ENCODE data around the gene PIM3. TPM values are rescaled to one million over a fixed set of nuclear protein-coding genes. Genes with fewer than 3 reads are reported as not detected.

Gene PIM3
- total RNA-seq, 1 experiment from 2014 or later: 58.2 TPM

GRCh38 chr22:49991167-49991566 is 30.6 kb downstream of the PIM3 start:
- CTCF ChIA-PET: interaction anchor here (1.0 kb wide), 1 partner anchor 39 kb away, joined by 6 read pairs; no protein-coding TSS in a partner anchor
- no peak for DNase-seq (ENCODE audit: low read depth, low spot score)
- in situ Hi-C loops (cut with HindIII; ENCODE audit: low pct_unique_long_range_greater_than_20kb, low sequenced_read_pairs) (no loop called here), intact Hi-C loops (cut with micrococcal nuclease; ENCODE audit: unreplicated experiment) (loop anchor here (5.0 kb wide), 1 partner anchor 36 kb away; no protein-coding TSS in a partner anchor)
- H3K27ac ChIP-seq (ENCODE audit: low read length): no peak overlapping the region
- TF ChIP-seq, protein P1, sequence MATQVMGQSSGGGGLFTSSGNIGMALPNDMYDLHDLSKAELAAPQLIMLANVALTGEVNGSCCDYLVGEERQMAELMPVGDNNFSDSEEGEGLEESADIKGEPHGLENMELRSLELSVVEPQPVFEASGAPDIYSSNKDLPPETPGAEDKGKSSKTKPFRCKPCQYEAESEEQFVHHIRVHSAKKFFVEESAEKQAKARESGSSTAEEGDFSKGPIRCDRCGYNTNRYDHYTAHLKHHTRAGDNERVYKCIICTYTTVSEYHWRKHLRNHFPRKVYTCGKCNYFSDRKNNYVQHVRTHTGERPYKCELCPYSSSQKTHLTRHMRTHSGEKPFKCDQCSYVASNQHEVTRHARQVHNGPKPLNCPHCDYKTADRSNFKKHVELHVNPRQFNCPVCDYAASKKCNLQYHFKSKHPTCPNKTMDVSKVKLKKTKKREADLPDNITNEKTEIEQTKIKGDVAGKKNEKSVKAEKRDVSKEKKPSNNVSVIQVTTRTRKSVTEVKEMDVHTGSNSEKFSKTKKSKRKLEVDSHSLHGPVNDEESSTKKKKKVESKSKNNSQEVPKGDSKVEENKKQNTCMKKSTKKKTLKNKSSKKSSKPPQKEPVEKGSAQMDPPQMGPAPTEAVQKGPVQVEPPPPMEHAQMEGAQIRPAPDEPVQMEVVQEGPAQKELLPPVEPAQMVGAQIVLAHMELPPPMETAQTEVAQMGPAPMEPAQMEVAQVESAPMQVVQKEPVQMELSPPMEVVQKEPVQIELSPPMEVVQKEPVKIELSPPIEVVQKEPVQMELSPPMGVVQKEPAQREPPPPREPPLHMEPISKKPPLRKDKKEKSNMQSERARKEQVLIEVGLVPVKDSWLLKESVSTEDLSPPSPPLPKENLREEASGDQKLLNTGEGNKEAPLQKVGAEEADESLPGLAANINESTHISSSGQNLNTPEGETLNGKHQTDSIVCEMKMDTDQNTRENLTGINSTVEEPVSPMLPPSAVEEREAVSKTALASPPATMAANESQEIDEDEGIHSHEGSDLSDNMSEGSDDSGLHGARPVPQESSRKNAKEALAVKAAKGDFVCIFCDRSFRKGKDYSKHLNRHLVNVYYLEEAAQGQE (IDR thresholded peaks at IDR 0.05; ENCODE audit: insufficient read depth in 1 of 2, low read depth in 2 of 2, low read length in 1 of 2): no peak
- no peak for TF ChIP-seq TCF7L2 (IDR thresholded peaks at IDR 0.05; ENCODE audit: low read depth, low read length)
- TF ChIP-seq, protein P2, sequence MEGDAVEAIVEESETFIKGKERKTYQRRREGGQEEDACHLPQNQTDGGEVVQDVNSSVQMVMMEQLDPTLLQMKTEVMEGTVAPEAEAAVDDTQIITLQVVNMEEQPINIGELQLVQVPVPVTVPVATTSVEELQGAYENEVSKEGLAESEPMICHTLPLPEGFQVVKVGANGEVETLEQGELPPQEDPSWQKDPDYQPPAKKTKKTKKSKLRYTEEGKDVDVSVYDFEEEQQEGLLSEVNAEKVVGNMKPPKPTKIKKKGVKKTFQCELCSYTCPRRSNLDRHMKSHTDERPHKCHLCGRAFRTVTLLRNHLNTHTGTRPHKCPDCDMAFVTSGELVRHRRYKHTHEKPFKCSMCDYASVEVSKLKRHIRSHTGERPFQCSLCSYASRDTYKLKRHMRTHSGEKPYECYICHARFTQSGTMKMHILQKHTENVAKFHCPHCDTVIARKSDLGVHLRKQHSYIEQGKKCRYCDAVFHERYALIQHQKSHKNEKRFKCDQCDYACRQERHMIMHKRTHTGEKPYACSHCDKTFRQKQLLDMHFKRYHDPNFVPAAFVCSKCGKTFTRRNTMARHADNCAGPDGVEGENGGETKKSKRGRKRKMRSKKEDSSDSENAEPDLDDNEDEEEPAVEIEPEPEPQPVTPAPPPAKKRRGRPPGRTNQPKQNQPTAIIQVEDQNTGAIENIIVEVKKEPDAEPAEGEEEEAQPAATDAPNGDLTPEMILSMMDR (IDR thresholded peaks at IDR 0.05): no peak
- no peak for ATAC-seq
- no peaks in the 10 kb centered on the region for H3K27me3 ChIP-seq (ENCODE audit: control insufficient read depth, insufficient read depth, low read length)
- H3K4me3 ChIP-seq (ENCODE audit: low read depth in 2 of 2, low read length in 2 of 2): no peak overlapping the region
- no peaks in the 10 kb centered on the region for H3K36me3 ChIP-seq (ENCODE audit: control insufficient read depth, insufficient read depth, low read length)
- H3K4me1 ChIP-seq (ENCODE audit: control insufficient read depth, insufficient read depth, low read length): peaks cover 14% of the 10 kb centered on the region
- H3K9me3 ChIP-seq (ENCODE audit: control insufficient read depth, insufficient read depth, low read depth, low read length): no peaks in the 10 kb centered on the region
- POLR2A ChIA-PET: no interaction called here
- BruUV-seq (replicated peaks): no TSS peak

DNA sequence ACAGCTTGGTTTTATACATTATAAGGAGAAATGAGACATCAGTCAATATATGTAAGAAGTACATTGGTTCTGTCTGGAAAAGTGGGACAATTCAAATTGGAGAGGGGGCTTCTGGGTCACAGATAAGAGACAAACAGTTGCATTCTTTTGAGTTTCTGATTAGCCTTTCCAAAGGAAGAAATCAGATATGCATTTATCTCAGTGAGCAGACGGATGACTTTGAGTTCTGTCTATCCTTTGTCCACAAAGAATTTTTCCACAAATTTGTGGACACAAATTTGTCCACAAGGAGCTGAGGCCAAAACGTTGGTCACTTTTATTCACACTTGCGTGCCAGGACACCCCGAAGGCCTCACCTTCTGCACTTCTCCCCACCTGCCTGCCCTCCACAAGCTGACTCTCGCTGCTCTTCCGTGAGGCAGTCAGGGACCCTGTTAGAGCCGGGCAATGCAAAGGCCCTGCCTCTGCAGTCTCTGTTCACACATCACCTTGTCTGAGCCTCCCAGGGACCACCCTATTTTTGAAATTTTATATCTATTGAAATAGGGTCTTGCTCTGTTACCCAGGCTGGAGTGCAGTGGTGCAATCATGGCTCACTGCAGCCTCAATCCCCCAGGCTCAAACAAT is 31.4 kb downstream of the PIM3 start:
- H3K27ac ChIP-seq (ENCODE audit: low read length): no peak overlapping the region
- POLR2A ChIA-PET: no interaction called here
- H3K4me1 ChIP-seq (ENCODE audit: control insufficient read depth, insufficient read depth, low read length): peaks cover 22% of the 10 kb centered on the region
- H3K36me3 ChIP-seq (ENCODE audit: control insufficient read depth, insufficient read depth, low read length): no peaks in the 10 kb centered on the region
- intact Hi-C loops (cut with micrococcal nuclease; ENCODE audit: unreplicated experiment) (loop anchor here (5.0 kb wide), 1 partner anchor 35 kb away; no protein-coding TSS in a partner anchor), in situ Hi-C loops (cut with HindIII; ENCODE audit: low pct_unique_long_range_greater_than_20kb, low sequenced_read_pairs) (no loop called here)
- H3K27me3 ChIP-seq (ENCODE audit: control insufficient read depth, insufficient read depth, low read length): no peaks in the 10 kb centered on the region
- no peak overlapping the region for H3K4me3 ChIP-seq (ENCODE audit: low read depth in 2 of 2, low read length in 2 of 2)
- no peak for TF ChIP-seq SIN3A (IDR thresholded peaks at IDR 0.05; ENCODE audit: borderline replicate concordance, insufficient read depth, low read depth, low read length)
- TF ChIP-seq, protein P2 (IDR thresholded peaks at IDR 0.05): no peak
- TF ChIP-seq TCF7L2 (IDR thresholded peaks at IDR 0.05; ENCODE audit: low read depth, low read length): no peak
- TF ChIP-seq, protein P1 (IDR thresholded peaks at IDR 0.05; ENCODE audit: insufficient read depth in 1 of 2, low read depth in 2 of 2, low read length in 1 of 2): no peak
- no peak for TF ChIP-seq POLR2AphosphoS5 (IDR thresholded peaks at IDR 0.05; ENCODE audit: low read depth, low read length)
- CTCF ChIA-PET: interaction anchor here (0.6 to 1.0 kb wide), 2 partner anchors 38 to 110 kb away, joined by 4 to 6 read pairs; no protein-coding TSS in a partner anchor
- no peaks in the 10 kb centered on the region for H3K9me3 ChIP-seq (ENCODE audit: control insufficient read depth, insufficient read depth, low read depth, low read length)
- no peak for DNase-seq (ENCODE audit: low read depth, low spot score)
- no peak for ATAC-seq
- no TSS peak for BruUV-seq (replicated peaks)
